Adrenal gland (tissue), 12 donors: ENCODE data around the gene SELENOO. TPM values are rescaled to one million over a fixed set of nuclear protein-coding genes. Genes with fewer than 3 reads are reported as not detected.
A peak's percentile ranks its signal among the peaks of the same experiment; 100 is the strongest.

Experiments
- DNase-seq, 7 donors: peaks; one replicate each; pipeline ENCODE4 v3.0.0-alpha.2; 2019 to 2020
- H3K27ac ChIP-seq, 5 donors: fragments of 200-600 bp; sonication (generic) in 4 of 5; 1 replicate in 3 of 5; 2 replicates in 2 of 5; pipeline versions ENCODE4 v1.5.1 to v1.8.0; 2016 to 2020; ENCODE audit warnings: mild to moderate bottlenecking in 1 of 5
- H3K27me3 ChIP-seq: fragments of 200-600 bp; 2 replicates; pipeline ENCODE4 v1.8.0; 2021
- H3K36me3 ChIP-seq, 2 donors: fragments of 200-600 bp; replicated peaks in 1 of 2; 1 replicate in 1 of 2; 2 replicates in 1 of 2; pipeline versions ENCODE4 v1.5.1 to v1.8.0; 2018 to 2022
- H3K4me1 ChIP-seq, 2 donors: fragments of 200-600 bp; replicated peaks in 1 of 2; 1 replicate in 1 of 2; 2 replicates in 1 of 2; pipeline versions ENCODE4 v1.5.1 to v1.8.0; 2018 to 2021
- H3K4me3 ChIP-seq, 4 donors: fragments of 200-600 bp; sonication (generic) in 3 of 4; one replicate each; pipeline ENCODE4 v1.5.1; 2016 to 2018
- H3K9me3 ChIP-seq, 3 donors: fragments of 200-600 bp; sonication (generic) in 1 of 3; replicated peaks in 1 of 3; 1 replicate in 2 of 3; 2 replicates in 1 of 3; pipeline versions ENCODE4 v1.5.1 to v1.8.0; 2016 to 2021
- POLR2A ChIP-seq, 2 donors: fragments of 450-650 bp; IDR thresholded peaks; one replicate each; pipeline ENCODE4 v1.6.1; 2017; ENCODE audit warnings: antibody characterized with exemption in 2 of 2, mild to moderate bottlenecking in 2 of 2, moderate library complexity in 1 of 2
- WGBS, 4 donors: extraction: QIAGEN DNeasy Blood & Tissue Kit in 2 of 4; methylation state at CpG; one replicate each; pipeline versions ENCODE4 v1.1.5 to v1.1.7; 2013 to 2017; 5-methylcytosine and 5-hydroxymethylcytosine counted together
- intact Hi-C, 2 donors: fragments of 100-400 bp; cut with DNase I; formaldehyde crosslinking; loops; one replicate each; pipeline versions ENCODE4 v1.14.1 to v1.15.0; 2022 to 2023
- polyA plus RNA-seq, 3 donors: library from polyadenylated mRNA; stranded (reverse); fragments of 200-250 nt in 2 of 3; fragments of 350-450 nt in 1 of 3; fragmentation: Illumina TruSeq in 1 of 3; extraction: RNeasy Lipid Tissue Mini Kit (QIAGEN cat#74804) in 1 of 3; gene quantifications; one replicate each; pipeline ENCODE4 v1.2.3, GENCODE V29; 2013 to 2014
- total RNA-seq, 9 donors: library from RNA; depleted of rRNA in 4 of 9; stranded (reverse); fragments of >200 nt in 4 of 9; fragments of 120-200 nt in 1 of 9; fragmentation: NEBNext Ultra II Directional in 1 of 9; extraction: Animal tissue kit (Norgen Biotek cat#: 25700) in 1 of 9; gene quantifications; one replicate each; pipeline versions ENCODE4 v1.1.0 to v1.2.4, GENCODE V29; 2013 to 2023
- TF ChIP-seq, protein P1 (sequence below), 6 experiments: fragments of 450-650 bp in 4 of 6; fragments of 200-600 bp in 2 of 6; sonication (generic) in 1 of 6; IDR thresholded peaks; 1 replicate in 5 of 6; 2 replicates in 1 of 6; pipeline versions ENCODE4 v1.5.1 to v1.8.0; 2016 to 2021; ENCODE audit warnings: antibody characterized with exemption in 6 of 6, mild to moderate bottlenecking in 2 of 6, moderate library complexity in 1 of 6
- donor health status: healthy with polysubstance abuse.
- donor health status: Bipolar disorder and iron deficiency.
- donor health status: DM: yes; HTN: yes; CAD: no.
- donor health status: DM: no; HTN: no; CAD: no.
- donor health status: DM: no; HTN: no; CAD: no.
- donor health status: DM: yes; HTN: yes; CAD: no.

SELENOO gene
- total and polyA plus RNA-seq, 12 donors: 1.9 to 89.0 (median 35.8) TPM

DNA sequence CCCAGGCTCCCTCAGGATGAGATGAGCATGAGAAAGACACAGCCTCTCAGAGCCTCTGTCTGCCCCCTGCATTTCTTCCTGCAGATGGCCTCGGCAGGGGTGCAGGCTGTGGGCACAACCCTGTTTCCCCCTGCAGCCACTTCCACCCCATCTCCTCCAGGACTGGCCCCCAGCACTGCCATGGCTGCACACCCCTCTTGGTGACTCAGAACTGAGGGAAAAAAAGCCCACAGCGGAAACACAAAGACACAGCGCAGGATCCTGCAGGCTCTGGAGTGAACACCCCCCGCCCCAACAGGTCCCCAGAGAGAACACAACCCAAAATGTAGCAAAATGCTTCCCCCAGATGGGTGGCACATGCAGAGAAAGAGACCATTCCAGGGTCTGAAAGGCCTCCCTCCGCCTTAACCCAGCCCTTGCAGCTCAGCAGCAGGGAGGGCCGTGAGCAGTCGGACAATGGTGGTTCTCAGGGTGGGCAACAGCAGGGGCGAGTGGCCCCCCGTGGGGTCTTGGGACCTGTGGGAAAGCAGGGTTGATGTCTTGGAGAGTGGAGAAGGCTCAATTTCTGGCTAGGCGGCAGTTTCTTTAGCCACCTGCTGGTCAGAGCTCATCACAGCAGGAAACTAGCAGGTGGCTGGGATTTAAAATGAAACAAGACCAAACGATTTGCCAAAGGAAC, 36.1 kb downstream of the SELENOO start:
- H3K4me3 ChIP-seq: no peak overlapping the region
- H3K4me1 ChIP-seq: peaks cover 8 to 11% of the 10 kb centered on the region in 2 donors
- TF ChIP-seq POLR2A (IDR thresholded peaks at IDR 0.05): no peak
- TF ChIP-seq, protein P1, sequence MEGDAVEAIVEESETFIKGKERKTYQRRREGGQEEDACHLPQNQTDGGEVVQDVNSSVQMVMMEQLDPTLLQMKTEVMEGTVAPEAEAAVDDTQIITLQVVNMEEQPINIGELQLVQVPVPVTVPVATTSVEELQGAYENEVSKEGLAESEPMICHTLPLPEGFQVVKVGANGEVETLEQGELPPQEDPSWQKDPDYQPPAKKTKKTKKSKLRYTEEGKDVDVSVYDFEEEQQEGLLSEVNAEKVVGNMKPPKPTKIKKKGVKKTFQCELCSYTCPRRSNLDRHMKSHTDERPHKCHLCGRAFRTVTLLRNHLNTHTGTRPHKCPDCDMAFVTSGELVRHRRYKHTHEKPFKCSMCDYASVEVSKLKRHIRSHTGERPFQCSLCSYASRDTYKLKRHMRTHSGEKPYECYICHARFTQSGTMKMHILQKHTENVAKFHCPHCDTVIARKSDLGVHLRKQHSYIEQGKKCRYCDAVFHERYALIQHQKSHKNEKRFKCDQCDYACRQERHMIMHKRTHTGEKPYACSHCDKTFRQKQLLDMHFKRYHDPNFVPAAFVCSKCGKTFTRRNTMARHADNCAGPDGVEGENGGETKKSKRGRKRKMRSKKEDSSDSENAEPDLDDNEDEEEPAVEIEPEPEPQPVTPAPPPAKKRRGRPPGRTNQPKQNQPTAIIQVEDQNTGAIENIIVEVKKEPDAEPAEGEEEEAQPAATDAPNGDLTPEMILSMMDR (IDR thresholded peaks at IDR 0.05): peak in 2 of 6 experiments; percentile 13 to 29
- 69 to 91% (median 77%) methylated on average over 5 to 11 of the region's 11 CpGs for WGBS, 4 donors
- H3K27me3 ChIP-seq: no peaks in the 10 kb centered on the region
- H3K36me3 ChIP-seq: peaks cover 0 to 29% of the 10 kb centered on the region in 2 donors
- no peak overlapping the region for H3K27ac ChIP-seq
- no peak for DNase-seq
- intact Hi-C loops: no loop called here
- no peaks in the 10 kb centered on the region for H3K9me3 ChIP-seq

DNA sequence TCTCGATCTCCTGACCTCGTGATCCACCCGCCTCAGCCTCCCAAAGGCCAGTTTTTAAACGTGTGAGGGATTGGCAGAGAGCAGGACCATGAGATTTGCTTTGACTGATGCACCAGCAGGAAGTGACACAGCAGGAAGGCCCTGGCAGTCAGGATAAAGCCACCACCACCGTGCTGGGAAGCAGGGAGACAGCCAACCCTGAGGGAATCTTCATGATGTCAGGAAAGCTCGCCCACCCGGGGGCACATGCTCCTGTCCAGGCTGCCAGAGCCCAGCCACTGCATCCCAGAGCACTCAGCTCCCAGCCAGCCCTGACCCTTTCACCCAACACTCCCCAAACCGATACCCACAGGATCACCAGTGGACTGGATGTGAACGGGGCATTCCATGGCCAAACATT, 37.9 kb downstream of the SELENOO start:
- Histone ChIP-seq H3K4me1 (peaks cover 23 to 30% of the 10 kb centered on the region in 2 donors), H3K27ac (no peak overlapping the region), H3K36me3 (peaks cover 0 to 16% of the 10 kb centered on the region in 2 donors), H3K4me3 (no peak overlapping the region), H3K27me3 (no peaks in the 10 kb centered on the region), H3K9me3 (no peaks in the 10 kb centered on the region)
- DNase-seq: no peak
- intact Hi-C loops: no loop called here
- WGBS, 4 donors: 77 to 85% (median 84%) methylated on average over 7 to 9 of the region's 9 CpGs
- TF ChIP-seq POLR2A (IDR thresholded peaks at IDR 0.05): no peak
- TF ChIP-seq, protein P1 (IDR thresholded peaks at IDR 0.05): no peak

DNA sequence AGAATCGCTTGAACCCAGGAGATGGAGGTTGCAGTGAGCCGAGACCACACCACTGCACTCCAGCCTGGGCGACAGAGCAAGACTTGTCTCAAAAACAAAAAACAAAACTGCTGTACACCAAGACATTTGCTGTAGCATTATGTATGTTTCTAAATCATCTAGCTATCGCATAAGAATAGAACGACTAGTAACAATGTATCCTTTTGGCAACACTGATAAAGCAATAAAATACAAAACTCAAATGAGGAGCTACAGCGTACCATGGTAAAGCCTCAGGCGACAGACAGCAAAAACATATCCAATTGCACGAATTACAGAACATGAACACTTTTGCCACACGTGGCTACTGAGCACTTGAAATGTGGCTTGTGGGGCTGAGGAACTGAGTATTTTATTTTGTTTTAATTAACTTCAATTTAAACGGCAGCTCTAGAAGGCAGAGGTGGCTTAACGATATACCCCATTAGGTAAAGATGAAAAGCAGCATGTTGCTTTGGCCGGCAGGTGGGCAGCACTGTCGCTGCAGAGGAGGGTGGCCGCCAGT, 41.7 kb downstream of the SELENOO start:
- Histone ChIP-seq H3K4me3 (peak overlapping the region in 1 of 4 donors; percentile 24), H3K9me3 (no peaks in the 10 kb centered on the region), H3K27ac (no peak overlapping the region), H3K36me3 (peaks cover 0 to 20% of the 10 kb centered on the region in 2 donors), H3K27me3 (no peaks in the 10 kb centered on the region), H3K4me1 (peaks cover 35 to 44% of the 10 kb centered on the region in 2 donors)
- no peak for DNase-seq
- intact Hi-C loops: no loop called here
- no peak for TF ChIP-seq POLR2A (IDR thresholded peaks at IDR 0.05)
- TF ChIP-seq, protein P1 (IDR thresholded peaks at IDR 0.05): no peak
- 61 to 67% (median 65%) methylated on average over 13 to 14 of the region's 14 CpGs for WGBS, 4 donors

DNA sequence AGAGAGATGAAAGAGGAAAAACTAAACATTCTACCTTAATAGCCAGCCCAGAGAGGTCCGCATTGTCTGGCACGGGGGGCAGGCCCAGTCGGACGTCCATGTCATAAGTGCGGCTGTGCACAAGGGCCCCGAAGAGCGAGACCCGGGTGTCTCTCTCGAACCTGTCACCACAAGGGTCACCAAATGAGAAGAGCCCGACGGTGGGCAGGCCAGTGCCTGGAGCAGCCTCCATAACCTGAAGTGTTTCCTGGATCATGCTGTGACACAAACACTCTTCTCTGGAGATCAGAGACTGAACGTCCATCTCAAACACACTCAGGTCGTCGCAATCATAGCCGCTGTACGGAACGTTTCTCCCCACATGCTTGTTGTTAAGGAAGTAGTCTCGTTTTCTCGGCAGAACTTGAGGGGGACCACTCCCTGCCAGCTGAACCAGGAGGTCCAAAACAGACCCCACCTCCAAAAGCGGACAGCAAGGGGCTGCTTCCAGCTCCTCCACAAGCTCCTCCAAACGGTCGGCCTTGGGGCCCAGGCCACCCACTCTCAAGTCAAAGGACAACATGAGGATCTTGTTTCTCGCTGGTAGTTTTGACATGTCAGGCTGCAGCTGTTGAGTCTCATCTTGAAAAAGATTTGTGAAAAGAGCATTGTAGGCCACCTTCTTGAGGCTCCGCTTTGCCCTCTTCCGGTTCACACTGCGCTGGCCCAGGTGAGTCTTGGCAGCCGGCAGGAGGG, 43.0 kb downstream of the SELENOO start:
- Histone ChIP-seq H3K27me3 (no peaks in the 10 kb centered on the region), H3K9me3 (no peaks in the 10 kb centered on the region), H3K36me3 (peaks cover 0 to 16% of the 10 kb centered on the region in 2 donors), H3K27ac (peak overlapping the region in 4 of 5 donors; percentile 87 to 96 (median 92)), H3K4me1 (peaks cover 35 to 44% of the 10 kb centered on the region in 2 donors), H3K4me3 (peak overlapping the region; percentile 63 to 95 (median 93))
- TF ChIP-seq, protein P1 (IDR thresholded peaks at IDR 0.05): no peak
- TF ChIP-seq POLR2A (IDR thresholded peaks at IDR 0.05): no peak
- intact Hi-C loops: no loop called here
- no peak for DNase-seq
- WGBS, 4 donors: 12 to 20% (median 17%) methylated on average over 25 to 27 of the region's 27 CpGs
